HEK293 (cell line): ENCODE measurements around the gene MAPK14.

ENCODE experiments used
- CTCF ChIA-PET: fragments of 350-600 bp; formaldehyde crosslinking; extraction: SDS; loops from one replicate; lab custom pipeline; 2021; ENCODE audit warnings: antibody characterized with exemption; lab: Yijun Ruan, JAX
- POLR2A ChIA-PET: fragments of 300-600 bp; formaldehyde crosslinking; extraction: SDS; loops from one replicate; lab custom pipeline; 2020; ENCODE audit warnings: antibody characterized with exemption, inconsistent platforms; lab: Yijun Ruan, JAX
- H3K27ac ChIP-seq: fragments of 200-500 bp; sonication (Bioruptor generic); 2 replicates; pipeline ENCODE4 v1.5.1; 2014; ENCODE audit warnings: low read depth, low read length, control low read depth, inconsistent platforms; ENCODE audit errors: extremely low read depth
- H3K36me3 ChIP-seq, 2 experiments: fragments of 200-500 bp in 1 of 2; sonication (Bioruptor generic) in 1 of 2; 1 replicate in 1 of 2; 2 replicates in 1 of 2; pipeline ENCODE4 v1.5.1; 2014 to 2017; ENCODE audit warnings: inconsistent platforms in 2 of 2, low read length in 2 of 2; ENCODE audit not compliant: control insufficient read depth in 2 of 2, insufficient read depth in 1 of 2
- H3K4me1 ChIP-seq: fragments of 200-500 bp; sonication (Bioruptor generic); 2 replicates; pipeline ENCODE4 v1.5.1; 2014; ENCODE audit warnings: mild to moderate bottlenecking, low read length, inconsistent platforms; ENCODE audit not compliant: control insufficient read depth, insufficient read depth
- H3K4me3 ChIP-seq: 2 replicates; pipeline ENCODE4 v1.5.1; 2011; ENCODE audit warnings: low read depth, mild to moderate bottlenecking, control low read depth, low read length, moderate library complexity
- H3K9me3 ChIP-seq: fragments of 200-500 bp; sonication (Bioruptor generic); 2 replicates; pipeline ENCODE4 v1.5.1; 2014; ENCODE audit warnings: low read depth, low read length, inconsistent platforms; ENCODE audit not compliant: control insufficient read depth, insufficient read depth
- GFI1B ChIP-seq: fragments of 450-650 bp; formaldehyde crosslinking; IDR thresholded peaks from 2 replicates; pipeline ENCODE4 v1.5.1; 2016; ENCODE audit warnings: missing biosample characterization, missing genetic modification characterization
- MZF1 ChIP-seq: fragments of 450-650 bp; formaldehyde crosslinking; IDR thresholded peaks from 2 replicates; pipeline ENCODE4 v1.5.1; 2017; ENCODE audit warnings: missing biosample characterization, missing genetic modification characterization, borderline replicate concordance
- OSR2 ChIP-seq: fragments of 450-650 bp; formaldehyde crosslinking; IDR thresholded peaks from 2 replicates; pipeline ENCODE4 v1.5.1; 2016; ENCODE audit warnings: missing biosample characterization, missing genetic modification characterization
- OVOL3 ChIP-seq: fragments of 450-650 bp; formaldehyde crosslinking; IDR thresholded peaks from 2 replicates; pipeline ENCODE4 v1.5.1; 2016; ENCODE audit warnings: missing biosample characterization, missing genetic modification characterization
- REPIN1 ChIP-seq: fragments of 450-650 bp; formaldehyde crosslinking; IDR thresholded peaks from 2 replicates; pipeline ENCODE4 v1.5.1; 2017; ENCODE audit warnings: missing biosample characterization, missing genetic modification characterization, low read depth
- YY1 ChIP-seq: fragments of 450-650 bp; formaldehyde crosslinking; IDR thresholded peaks from 2 replicates; pipeline ENCODE4 v1.5.1; 2018; ENCODE audit warnings: missing biosample characterization, missing genetic modification characterization
- ZNF19 ChIP-seq: fragments of 450-650 bp; formaldehyde crosslinking; IDR thresholded peaks from 2 replicates; pipeline ENCODE4; 2016; ENCODE audit warnings: missing biosample characterization, missing genetic modification characterization, low read depth
- ZNF2 ChIP-seq: fragments of 450-650 bp; formaldehyde crosslinking; IDR thresholded peaks from 2 replicates; pipeline ENCODE4 v1.5.1; 2016; ENCODE audit warnings: missing biosample characterization, missing genetic modification characterization
- ZNF350 ChIP-seq: fragments of 450-650 bp; formaldehyde crosslinking; IDR thresholded peaks from 2 replicates; pipeline ENCODE4 v1.5.0; 2017; ENCODE audit warnings: missing biosample characterization, mild to moderate bottlenecking, missing genetic modification characterization
- ZNF433 ChIP-seq: fragments of 450-650 bp; formaldehyde crosslinking; IDR thresholded peaks from 2 replicates; pipeline ENCODE4 v1.5.1; 2016; ENCODE audit warnings: missing biosample characterization, missing genetic modification characterization, low read depth
- ZNF621 ChIP-seq: fragments of 450-650 bp; formaldehyde crosslinking; IDR thresholded peaks from 2 replicates; pipeline ENCODE4 v1.5.1; 2017; ENCODE audit warnings: missing biosample characterization, missing genetic modification characterization
- ZNF670 ChIP-seq: fragments of 450-650 bp; formaldehyde crosslinking; IDR thresholded peaks from 2 replicates; pipeline ENCODE4 v1.5.1; 2016; ENCODE audit warnings: missing biosample characterization, missing genetic modification characterization, low read depth
- ZNF76 ChIP-seq: fragments of 450-650 bp; formaldehyde crosslinking; IDR thresholded peaks from 2 replicates; pipeline ENCODE4; 2016; ENCODE audit warnings: low read depth, missing biosample characterization, missing genetic modification characterization, borderline replicate concordance
- TF ChIP-seq, protein P1 (sequence below): fragments of 450-650 bp; formaldehyde crosslinking; IDR thresholded peaks from 2 replicates; pipeline ENCODE4 v1.5.1; 2017; ENCODE audit warnings: missing biosample characterization, missing genetic modification characterization
- TF ChIP-seq, protein P2 (sequence below): fragments of 450-650 bp; formaldehyde crosslinking; IDR thresholded peaks from 2 replicates; pipeline ENCODE4 v1.5.1; 2016; ENCODE audit warnings: missing biosample characterization, missing genetic modification characterization, borderline replicate concordance
- TF ChIP-seq, protein P3 (sequence below): fragments of 450-650 bp; formaldehyde crosslinking; IDR thresholded peaks from 2 replicates; pipeline ENCODE4 v1.5.1; 2016; ENCODE audit warnings: missing biosample characterization, missing genetic modification characterization
- TF ChIP-seq, protein P4 (sequence below): fragments of 450-650 bp; formaldehyde crosslinking; IDR thresholded peaks from 2 replicates; pipeline ENCODE4 v1.5.1; 2017; ENCODE audit warnings: missing biosample characterization, mild to moderate bottlenecking, missing genetic modification characterization, moderate library complexity

MAPK14 gene

DNA sequence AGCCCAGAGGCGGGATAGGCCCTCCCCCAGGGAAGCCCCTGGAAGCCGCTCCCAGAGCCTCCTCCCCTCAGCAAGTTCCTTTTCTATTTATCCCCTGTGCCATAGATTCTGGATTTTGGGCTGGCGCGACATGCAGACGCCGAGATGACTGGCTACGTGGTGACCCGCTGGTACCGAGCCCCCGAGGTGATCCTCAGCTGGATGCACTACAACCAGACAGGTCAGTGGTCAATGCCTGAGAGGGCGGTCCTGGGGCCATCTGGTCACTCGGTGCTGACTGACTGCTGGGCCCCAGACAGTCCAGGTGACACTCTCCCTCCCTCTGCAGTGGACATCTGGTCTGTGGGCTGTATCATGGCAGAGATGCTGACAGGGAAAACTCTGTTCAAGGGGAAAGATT lies 108.9 kb downstream of the MAPK14 start (continued):
- TF ChIP-seq, protein P1, sequence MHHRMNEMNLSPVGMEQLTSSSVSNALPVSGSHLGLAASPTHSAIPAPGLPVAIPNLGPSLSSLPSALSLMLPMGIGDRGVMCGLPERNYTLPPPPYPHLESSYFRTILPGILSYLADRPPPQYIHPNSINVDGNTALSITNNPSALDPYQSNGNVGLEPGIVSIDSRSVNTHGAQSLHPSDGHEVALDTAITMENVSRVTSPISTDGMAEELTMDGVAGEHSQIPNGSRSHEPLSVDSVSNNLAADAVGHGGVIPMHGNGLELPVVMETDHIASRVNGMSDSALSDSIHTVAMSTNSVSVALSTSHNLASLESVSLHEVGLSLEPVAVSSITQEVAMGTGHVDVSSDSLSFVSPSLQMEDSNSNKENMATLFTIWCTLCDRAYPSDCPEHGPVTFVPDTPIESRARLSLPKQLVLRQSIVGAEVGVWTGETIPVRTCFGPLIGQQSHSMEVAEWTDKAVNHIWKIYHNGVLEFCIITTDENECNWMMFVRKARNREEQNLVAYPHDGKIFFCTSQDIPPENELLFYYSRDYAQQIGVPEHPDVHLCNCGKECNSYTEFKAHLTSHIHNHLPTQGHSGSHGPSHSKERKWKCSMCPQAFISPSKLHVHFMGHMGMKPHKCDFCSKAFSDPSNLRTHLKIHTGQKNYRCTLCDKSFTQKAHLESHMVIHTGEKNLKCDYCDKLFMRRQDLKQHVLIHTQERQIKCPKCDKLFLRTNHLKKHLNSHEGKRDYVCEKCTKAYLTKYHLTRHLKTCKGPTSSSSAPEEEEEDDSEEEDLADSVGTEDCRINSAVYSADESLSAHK (tag by site-specific recombination), result no peak

DNA sequence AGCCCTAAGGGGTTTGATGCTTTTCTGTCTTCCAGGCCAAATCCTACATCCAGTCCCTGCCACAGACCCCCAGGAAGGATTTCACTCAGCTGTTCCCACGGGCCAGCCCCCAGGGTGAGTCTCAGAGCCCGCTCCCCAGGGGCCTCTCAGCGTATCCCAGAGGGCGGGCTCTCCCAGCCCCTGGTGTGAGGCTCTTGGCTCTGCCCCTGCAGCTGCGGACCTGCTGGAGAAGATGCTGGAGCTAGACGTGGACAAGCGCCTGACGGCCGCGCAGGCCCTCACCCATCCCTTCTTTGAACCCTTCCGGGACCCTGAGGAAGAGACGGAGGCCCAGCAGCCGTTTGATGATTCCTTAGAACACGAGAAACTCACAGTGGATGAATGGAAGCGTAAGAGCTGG lies 111.1 kb downstream of the MAPK14 start:
- CTCF ChIA-PET, result interaction anchor here (0.6 to 2.6 kb wide), 13 partner anchors 9 to 226 kb away, joined by 3 to 9 read pairs (median 4); no protein-coding TSS in a partner anchor

More for the DNA sequence above, 111.1 kb downstream of the MAPK14 start:
- Histone ChIP-seq H3K4me1 (no peaks in the 10 kb centered on the region), H3K27ac (no peak overlapping the region), H3K36me3 (peaks cover 0 to 11% of the 10 kb centered on the region in 2 experiments; a peak in 1 of 3 replicates), H3K4me3 (no peak overlapping the region), H3K9me3 (no peaks in the 10 kb centered on the region)
- POLR2A ChIA-PET, result no interaction called here
- no peak for TF ChIP-seq GFI1B (tag by site-specific recombination)
- no peak for TF ChIP-seq MZF1 (tag by site-specific recombination)
- TF ChIP-seq ZNF2 (tag by site-specific recombination), result no peak
- TF ChIP-seq ZNF76 (tag by site-specific recombination), result no peak
- TF ChIP-seq, protein P2, sequence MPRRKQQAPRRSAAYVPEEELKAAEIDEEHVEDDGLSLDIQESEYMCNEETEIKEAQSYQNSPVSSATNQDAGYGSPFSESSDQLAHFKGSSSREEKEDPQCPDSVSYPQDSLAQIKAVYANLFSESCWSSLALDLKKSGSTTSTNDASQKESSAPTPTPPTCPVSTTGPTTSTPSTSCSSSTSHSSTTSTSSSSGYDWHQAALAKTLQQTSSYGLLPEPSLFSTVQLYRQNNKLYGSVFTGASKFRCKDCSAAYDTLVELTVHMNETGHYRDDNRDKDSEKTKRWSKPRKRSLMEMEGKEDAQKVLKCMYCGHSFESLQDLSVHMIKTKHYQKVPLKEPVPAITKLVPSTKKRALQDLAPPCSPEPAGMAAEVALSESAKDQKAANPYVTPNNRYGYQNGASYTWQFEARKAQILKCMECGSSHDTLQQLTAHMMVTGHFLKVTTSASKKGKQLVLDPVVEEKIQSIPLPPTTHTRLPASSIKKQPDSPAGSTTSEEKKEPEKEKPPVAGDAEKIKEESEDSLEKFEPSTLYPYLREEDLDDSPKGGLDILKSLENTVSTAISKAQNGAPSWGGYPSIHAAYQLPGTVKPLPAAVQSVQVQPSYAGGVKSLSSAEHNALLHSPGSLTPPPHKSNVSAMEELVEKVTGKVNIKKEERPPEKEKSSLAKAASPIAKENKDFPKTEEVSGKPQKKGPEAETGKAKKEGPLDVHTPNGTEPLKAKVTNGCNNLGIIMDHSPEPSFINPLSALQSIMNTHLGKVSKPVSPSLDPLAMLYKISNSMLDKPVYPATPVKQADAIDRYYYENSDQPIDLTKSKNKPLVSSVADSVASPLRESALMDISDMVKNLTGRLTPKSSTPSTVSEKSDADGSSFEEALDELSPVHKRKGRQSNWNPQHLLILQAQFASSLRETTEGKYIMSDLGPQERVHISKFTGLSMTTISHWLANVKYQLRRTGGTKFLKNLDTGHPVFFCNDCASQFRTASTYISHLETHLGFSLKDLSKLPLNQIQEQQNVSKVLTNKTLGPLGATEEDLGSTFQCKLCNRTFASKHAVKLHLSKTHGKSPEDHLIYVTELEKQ (tag by site-specific recombination), result no peak
- no peak for TF ChIP-seq ZNF621
- no peak for TF ChIP-seq ZNF19
- TF ChIP-seq ZNF670 (tag by site-specific recombination), result no peak
- TF ChIP-seq, protein P3, sequence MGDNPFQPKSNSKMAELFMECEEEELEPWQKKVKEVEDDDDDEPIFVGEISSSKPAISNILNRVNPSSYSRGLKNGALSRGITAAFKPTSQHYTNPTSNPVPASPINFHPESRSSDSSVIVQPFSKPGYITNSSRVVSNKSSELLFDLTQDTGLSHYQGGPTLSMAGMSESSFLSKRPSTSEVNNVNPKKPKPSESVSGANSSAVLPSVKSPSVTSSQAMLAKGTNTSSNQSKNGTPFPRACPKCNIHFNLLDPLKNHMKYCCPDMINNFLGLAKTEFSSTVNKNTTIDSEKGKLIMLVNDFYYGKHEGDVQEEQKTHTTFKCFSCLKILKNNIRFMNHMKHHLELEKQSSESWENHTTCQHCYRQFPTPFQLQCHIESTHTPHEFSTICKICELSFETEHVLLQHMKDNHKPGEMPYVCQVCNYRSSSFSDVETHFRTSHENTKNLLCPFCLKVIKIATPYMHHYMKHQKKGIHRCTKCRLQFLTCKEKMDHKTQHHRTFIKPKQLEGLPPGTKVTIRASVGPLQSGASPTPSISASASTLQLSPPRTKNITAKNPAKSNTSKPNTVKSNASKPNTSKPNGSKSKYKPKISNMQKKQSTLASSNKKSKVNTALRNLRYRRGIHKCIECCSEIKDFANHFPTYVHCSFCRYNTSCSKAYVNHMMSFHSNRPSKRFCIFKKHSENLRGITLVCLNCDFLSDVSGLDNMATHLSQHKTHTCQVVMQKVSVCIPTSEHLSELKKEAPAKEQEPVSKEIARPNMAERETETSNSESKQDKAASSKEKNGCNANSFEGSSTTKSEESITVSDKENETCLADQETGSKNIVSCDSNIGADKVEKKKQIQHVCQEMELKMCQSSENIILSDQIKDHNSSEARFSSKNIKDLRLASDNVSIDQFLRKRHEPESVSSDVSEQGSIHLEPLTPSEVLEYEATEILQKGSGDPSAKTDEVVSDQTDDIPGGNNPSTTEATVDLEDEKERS, result no peak
- no peak for TF ChIP-seq REPIN1 (tag by site-specific recombination)
- TF ChIP-seq OVOL3, result no peak
- TF ChIP-seq YY1 (tag by site-specific recombination), result no peak
- TF ChIP-seq, protein P4, sequence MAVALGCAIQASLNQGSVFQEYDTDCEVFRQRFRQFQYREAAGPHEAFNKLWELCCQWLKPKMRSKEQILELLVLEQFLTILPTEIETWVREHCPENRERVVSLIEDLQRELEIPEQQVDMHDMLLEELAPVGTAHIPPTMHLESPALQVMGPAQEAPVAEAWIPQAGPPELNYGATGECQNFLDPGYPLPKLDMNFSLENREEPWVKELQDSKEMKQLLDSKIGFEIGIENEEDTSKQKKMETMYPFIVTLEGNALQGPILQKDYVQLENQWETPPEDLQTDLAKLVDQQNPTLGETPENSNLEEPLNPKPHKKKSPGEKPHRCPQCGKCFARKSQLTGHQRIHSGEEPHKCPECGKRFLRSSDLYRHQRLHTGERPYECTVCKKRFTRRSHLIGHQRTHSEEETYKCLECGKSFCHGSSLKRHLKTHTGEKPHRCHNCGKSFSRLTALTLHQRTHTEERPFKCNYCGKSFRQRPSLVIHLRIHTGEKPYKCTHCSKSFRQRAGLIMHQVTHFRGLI (tag by site-specific recombination), result no peak
- no peak for TF ChIP-seq ZNF350 (tag by site-specific recombination)
- no peak for TF ChIP-seq ZNF433 (tag by site-specific recombination)
- no peak for TF ChIP-seq OSR2 (tag by site-specific recombination)
